ENCODE measurements around the gene C1orf141. TPM values are rescaled to one million over a fixed set of nuclear protein-coding genes. Genes with fewer than 3 reads are reported as not detected.

C1orf141 gene
- total and polyA plus RNA-seq, 2 of the 8 experiments (the other 6 are each of a cell fraction or from before 2014, with no cell fraction given) = not detected

- TF ChIP-seq GABPA (IDR thresholded peaks at IDR 0.05; ENCODE audit: borderline replicate concordance, insufficient read depth, low read length) (no peak), E2F6 (IDR thresholded peaks at IDR 0.05) (peak; percentile 10; the same call in 1 of the 2 replicates), POLR2A (IDR thresholded peaks at IDR 0.05; ENCODE audit: control extremely low read depth in 1 of 2, low read depth in 2 of 2, low read length in 2 of 2) (peak in 1 of 2 experiments; percentile 65; a peak in 2 of 3 replicates), TAF7 (optimal IDR thresholded peaks at IDR 0.05; ENCODE audit: borderline replicate concordance, low read depth, low read length) (peak; percentile 19), SP4 (IDR thresholded peaks at IDR 0.05; ENCODE audit: low read length) (peak; percentile 48; the same call in 1 of the 2 replicates), TBP (IDR thresholded peaks at IDR 0.05; ENCODE audit: low read depth, low read length) (0 out of 2 replicates have a peak, but pooled peaks have one; percentile 1), HDAC2 (IDR thresholded peaks at IDR 0.05; ENCODE audit: borderline replicate concordance in 1 of 2, low read depth in 2 of 2, low read length in 2 of 2) (peak in 1 of 2 experiments; percentile 21; a peak in 1 of 4 replicates), PHF8 (conservative IDR thresholded peaks at IDR 0.05; ENCODE audit: low read depth, low read length) (peak; percentile 70), TCF12 (IDR thresholded peaks at IDR 0.05; ENCODE audit: low read depth, low read length) (0 out of 2 replicates have a peak, but pooled peaks have one; percentile 24), SIX5 (IDR thresholded peaks at IDR 0.05; ENCODE audit: low read depth, low read length) (no peak), BCL11A (IDR thresholded peaks at IDR 0.05; ENCODE audit: low read depth in 2 of 2, low read length in 2 of 2) (no peak), CREB1 (IDR thresholded peaks at IDR 0.05) (peak; percentile 24; the same call in 1 of the 2 replicates), FOSL1 (IDR thresholded peaks at IDR 0.05; ENCODE audit: insufficient read depth, low read depth, low read length) (0 out of 2 replicates have a peak, but pooled peaks have one; percentile 67), RXRA (IDR thresholded peaks at IDR 0.05; ENCODE audit: insufficient read depth, low read depth, low read length) (no peak), EZH2 (IDR thresholded peaks at IDR 0.05; ENCODE audit: low read depth, low read length, severe bottlenecking) (no peak), EP300 (IDR thresholded peaks at IDR 0.05; ENCODE audit: borderline replicate concordance in 1 of 2, low read depth in 2 of 2, low read length in 2 of 2) (no peak), JUND (IDR thresholded peaks at IDR 0.05; ENCODE audit: low read length) (no peak), NRF1 (IDR thresholded peaks at IDR 0.05; ENCODE audit: low read depth, low read length) (peak; percentile 80), MAFK (IDR thresholded peaks at IDR 0.05; ENCODE audit: low read depth, low read length) (peak; percentile 93), SIN3A (conservative IDR thresholded peaks at IDR 0.05 in 1 of 2, IDR thresholded peaks at IDR 0.05 in 1 of 2; ENCODE audit: low read depth in 1 of 2, low read length in 2 of 2) (peak in 1 of 2 experiments; percentile 56; a peak in 1 of 4 replicates), KDM5A (IDR thresholded peaks at IDR 0.05; ENCODE audit: low read length) (no peak), RFX5 (IDR thresholded peaks at IDR 0.05; ENCODE audit: borderline replicate concordance, low read depth, low read length) (no peak)
Measured at GRCh38 chr1:67053785-67054772, 80.7 kb downstream of the C1orf141 start, which contains the start of gene SLC35D1 (continued).

Data from H1 (cell line).